Activated CD4-positive, alpha-beta memory T cell treated with anti-CD3 and anti-CD28 coated beads, Interleukin-2, amount 10 ng/mL, durations not matched to agents 7 days and 5 days (primary cell): ENCODE measurements around the gene DDX6. TPM values are rescaled to one million over a fixed set of nuclear protein-coding genes. Genes with fewer than 3 reads are reported as not detected.
"Not testable (repeated sequence)": the region's sequence is repeated elsewhere in the genome, so short reads cannot be mapped to it uniquely, and the experiment has no call there.

Experiments used
- CTCF ChIA-PET: fragments of 350-600 bp; sonication (Branson Sonifier 250); formaldehyde crosslinking; loops from one replicate; lab custom pipeline; 2021; ENCODE audit warnings: antibody characterized with exemption, inconsistent platforms; lab: Charles Lee
- POLR2A ChIA-PET: fragments of 350-600 bp; sonication (Branson Sonifier 250); formaldehyde crosslinking; loops from one replicate; lab custom pipeline; 2021; ENCODE audit warnings: antibody characterized with exemption; lab: Charles Lee
- DNase-seq: peaks from one replicate; pipeline ENCODE4 v3.0.0-alpha.2; 2020
- H3K27ac Mint-ChIP-seq: one replicate; pipeline ENCODE4 v1.8.0; 2021; ENCODE audit warnings: mild to moderate bottlenecking, mixed read lengths
- H3K27me3 Mint-ChIP-seq: one replicate; pipeline ENCODE4 v1.8.0; 2021; ENCODE audit warnings: mixed read lengths
- H3K36me3 Mint-ChIP-seq: one replicate; pipeline ENCODE4 v1.8.0; 2021; ENCODE audit warnings: low read depth, mixed read lengths
- H3K4me1 Mint-ChIP-seq: one replicate; pipeline ENCODE4 v1.8.0; 2021; ENCODE audit warnings: mixed read lengths
- H3K4me3 Mint-ChIP-seq: one replicate; pipeline ENCODE4 v1.8.0; 2021; ENCODE audit warnings: mild to moderate bottlenecking, mixed read lengths
- H3K9me3 Mint-ChIP-seq: one replicate; pipeline ENCODE4 v1.8.0; 2021; ENCODE audit warnings: mixed read lengths
- total RNA-seq, 2 experiments: library from RNA; stranded (reverse); gene quantifications; one replicate each; pipeline ENCODE4 v1.2.3, GENCODE V29; 2021

The DDX6 gene
- total RNA-seq, 2 experiments from 2014 or later, result 154 to 155 TPM

DNA sequence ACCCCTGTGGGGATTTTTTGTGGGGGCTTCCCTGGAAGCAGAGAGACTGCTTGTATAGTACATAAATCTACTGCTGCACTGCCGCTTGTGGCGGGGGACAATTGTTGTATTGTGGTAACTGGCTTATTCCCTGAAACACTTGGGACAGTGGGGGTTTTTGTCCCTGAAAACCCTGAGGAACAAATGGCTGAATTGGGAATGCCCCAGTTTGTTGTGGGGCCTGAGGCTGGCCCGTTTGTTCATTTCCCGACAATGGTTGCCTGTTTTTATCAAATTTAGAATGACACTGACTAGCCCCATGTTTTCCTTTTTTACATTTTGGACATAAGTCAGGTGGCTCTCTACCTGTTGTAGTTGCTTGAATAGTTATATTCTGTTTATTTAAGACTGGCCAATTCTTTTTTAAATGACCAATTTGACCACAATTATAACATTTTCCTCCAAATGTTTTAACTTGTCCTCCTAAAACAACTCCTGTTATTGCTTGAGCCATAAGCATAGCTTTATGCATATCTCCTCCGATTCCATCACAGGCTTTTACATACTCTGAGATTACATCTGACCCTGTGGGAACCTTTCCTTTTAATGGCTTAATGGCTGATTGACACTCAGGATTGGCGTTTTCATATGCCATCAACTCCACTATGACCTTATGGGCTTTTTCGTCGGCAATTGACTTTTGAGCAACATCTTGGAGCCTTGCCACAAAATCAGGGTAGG is 63.8 kb downstream of the DDX6 start:
- POLR2A ChIA-PET, H3K4me1 Mint-ChIP-seq, H3K27ac Mint-ChIP-seq, CTCF ChIA-PET, H3K36me3 Mint-ChIP-seq, H3K9me3 Mint-ChIP-seq, DNase-seq, H3K4me3 Mint-ChIP-seq: not testable (repeated sequence)
- peaks cover 11% of the 10 kb centered on the region for H3K27me3 Mint-ChIP-seq

DNA sequence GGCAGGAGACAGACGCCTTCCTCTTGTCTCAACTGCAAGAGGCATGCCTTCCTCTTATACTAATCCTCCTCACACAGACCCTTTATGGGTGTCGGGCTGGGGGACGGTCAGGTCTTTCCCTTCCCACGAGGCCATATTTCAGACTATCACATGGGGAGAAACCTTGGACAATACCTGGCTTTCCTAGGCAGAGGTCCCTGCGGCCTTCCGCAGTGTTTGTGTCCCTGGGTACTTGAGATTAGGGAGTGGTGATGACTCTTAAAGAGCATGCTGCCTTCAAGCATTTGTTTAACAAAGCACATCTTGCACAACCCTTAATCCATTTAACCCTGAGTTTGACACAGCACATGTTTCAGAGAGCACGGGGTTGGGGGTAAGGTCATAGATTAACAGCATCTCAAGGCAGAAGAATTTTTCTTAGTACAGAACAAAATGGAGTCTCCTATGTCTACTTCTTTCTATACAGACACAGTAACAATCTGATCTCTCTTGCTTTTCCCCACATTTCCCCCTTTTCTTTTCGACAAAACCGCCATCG is 69.4 kb downstream of the DDX6 start:
- H3K9me3 Mint-ChIP-seq, H3K4me3 Mint-ChIP-seq, CTCF ChIA-PET, H3K27me3 Mint-ChIP-seq, DNase-seq, H3K4me1 Mint-ChIP-seq, H3K36me3 Mint-ChIP-seq, POLR2A ChIA-PET, H3K27ac Mint-ChIP-seq: not testable (repeated sequence)

DNA sequence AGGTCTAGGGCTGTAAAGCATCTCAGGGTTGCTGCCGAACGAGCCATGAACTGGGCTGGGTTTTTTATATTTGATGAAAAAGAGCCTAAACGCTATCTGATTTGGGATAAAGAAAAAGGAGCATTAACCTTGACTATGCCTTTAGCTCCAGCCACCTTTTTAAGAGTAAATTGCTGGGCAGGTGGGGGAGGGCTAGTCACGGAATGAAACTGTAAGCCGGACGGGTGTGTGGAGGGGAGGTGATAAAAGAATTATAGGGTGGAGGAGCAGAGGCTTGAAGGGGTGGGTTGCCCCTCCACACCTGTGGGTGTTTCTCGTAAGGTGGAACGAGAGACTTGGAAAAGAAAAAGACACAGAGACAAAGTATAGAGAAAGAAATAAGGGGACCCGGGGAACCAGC is 70.2 kb downstream of the DDX6 start:
- POLR2A ChIA-PET, H3K27me3 Mint-ChIP-seq: not testable (repeated sequence)

DNA sequence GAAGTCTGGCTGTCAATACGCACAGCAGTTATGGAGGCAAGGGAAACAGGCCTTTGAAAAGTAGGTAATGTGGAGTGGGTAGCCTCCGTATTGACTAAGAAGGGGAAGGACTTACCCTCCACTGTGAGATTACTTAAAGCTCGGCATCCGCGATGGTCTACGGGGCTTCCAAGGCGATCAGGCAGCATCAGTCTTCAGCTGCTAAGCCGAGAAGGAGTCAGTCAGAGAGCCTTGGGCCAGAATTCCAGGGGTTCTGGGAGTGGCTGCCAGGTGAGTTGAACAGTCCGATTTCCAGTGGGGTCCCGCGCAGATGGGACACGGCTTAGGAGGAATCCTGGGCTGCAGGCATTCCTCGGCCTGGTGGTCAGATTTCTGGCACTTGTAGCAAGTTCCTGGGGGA is 70.9 kb downstream of the DDX6 start:
- H3K4me1 Mint-ChIP-seq, H3K27ac Mint-ChIP-seq, DNase-seq, H3K27me3 Mint-ChIP-seq, H3K9me3 Mint-ChIP-seq, POLR2A ChIA-PET, CTCF ChIA-PET, H3K36me3 Mint-ChIP-seq, H3K4me3 Mint-ChIP-seq: not testable (repeated sequence)

More for the DNA sequence above, 70.2 kb downstream of the DDX6 start:
- H3K27ac Mint-ChIP-seq, H3K9me3 Mint-ChIP-seq, DNase-seq, H3K36me3 Mint-ChIP-seq, H3K4me1 Mint-ChIP-seq, CTCF ChIA-PET, H3K4me3 Mint-ChIP-seq: not testable (repeated sequence)

GRCh38 chr11:118718562-118718961 is 72.4 kb downstream of the DDX6 start:
- H3K36me3 Mint-ChIP-seq, POLR2A ChIA-PET, CTCF ChIA-PET, H3K4me1 Mint-ChIP-seq, H3K4me3 Mint-ChIP-seq, H3K27ac Mint-ChIP-seq, H3K27me3 Mint-ChIP-seq, DNase-seq, H3K9me3 Mint-ChIP-seq: not testable (repeated sequence)

DNA sequence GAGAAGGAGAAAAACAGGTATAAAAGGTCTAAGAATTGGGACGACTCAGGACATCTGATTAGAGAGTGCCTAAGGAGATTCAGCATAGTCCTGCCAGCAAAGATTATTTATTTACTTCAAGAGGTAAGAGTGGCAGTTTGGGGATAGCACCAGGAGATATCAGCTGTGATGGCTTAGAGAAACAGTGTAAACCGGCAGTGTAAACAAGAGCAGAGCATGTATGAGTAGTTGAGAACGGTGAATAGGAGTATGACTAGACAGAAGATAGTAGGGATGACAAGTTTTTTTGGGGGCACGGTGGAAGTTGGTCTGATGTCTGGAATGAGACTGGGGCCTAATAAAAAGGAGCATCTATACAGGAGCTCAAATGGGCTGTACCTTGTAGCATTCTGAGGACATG is 73.2 kb downstream of the DDX6 start:
- CTCF ChIA-PET, H3K36me3 Mint-ChIP-seq, H3K4me1 Mint-ChIP-seq, H3K27me3 Mint-ChIP-seq, POLR2A ChIA-PET, H3K9me3 Mint-ChIP-seq, H3K4me3 Mint-ChIP-seq, H3K27ac Mint-ChIP-seq, DNase-seq: not testable (repeated sequence)

DNA sequence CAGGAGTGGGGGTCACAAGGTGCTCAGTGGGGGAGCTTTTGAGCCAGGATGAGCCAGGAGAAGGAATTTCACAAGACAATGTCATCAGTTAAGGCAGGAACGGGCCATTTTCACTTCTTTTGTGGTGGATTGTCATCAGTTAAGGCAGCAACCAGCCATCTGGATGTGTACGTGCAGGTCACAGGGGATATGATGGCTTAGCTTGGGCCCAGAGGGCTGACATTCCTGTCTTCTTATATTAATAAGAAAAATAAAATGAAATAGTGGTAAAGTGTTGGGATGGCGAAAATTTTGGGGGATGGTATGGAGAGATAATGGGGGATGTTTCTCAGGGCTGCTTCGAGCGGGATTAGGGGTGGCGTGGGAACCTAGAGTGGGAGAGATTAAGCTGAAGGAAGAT is 73.7 kb downstream of the DDX6 start:
- H3K27me3 Mint-ChIP-seq, H3K27ac Mint-ChIP-seq, DNase-seq, POLR2A ChIA-PET, H3K4me3 Mint-ChIP-seq, H3K9me3 Mint-ChIP-seq, H3K4me1 Mint-ChIP-seq, H3K36me3 Mint-ChIP-seq: not testable (repeated sequence)
- CTCF ChIA-PET, result interaction anchor here (0.6 to 0.7 kb wide), 2 partner anchors 22 to 23 kb away, joined by 3 read pairs; no protein-coding TSS in a partner anchor

DNA sequence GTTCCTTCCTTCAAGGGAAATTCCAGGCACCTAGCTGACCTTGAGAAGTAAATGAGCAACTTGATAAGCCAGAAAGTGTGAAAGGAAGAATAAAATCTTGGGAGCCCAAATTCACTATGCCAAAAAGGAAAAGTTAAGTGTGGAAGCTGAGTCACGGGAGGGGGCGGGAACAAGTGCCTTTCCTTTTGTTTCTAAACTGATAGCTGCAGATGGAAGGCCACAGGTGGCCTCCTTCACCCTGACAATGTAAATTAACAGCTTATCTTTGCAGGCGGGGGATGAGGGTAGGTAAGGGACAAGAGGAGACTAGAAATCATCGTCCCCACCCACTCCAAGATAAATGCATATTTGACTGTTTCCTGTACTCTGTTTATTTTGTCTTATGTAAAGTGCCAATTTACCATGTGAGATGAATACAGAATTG is 75.1 kb downstream of the DDX6 start:
- CTCF ChIA-PET, result no interaction called here
- H3K36me3 Mint-ChIP-seq, result no peaks in the 10 kb centered on the region
- DNase-seq, result no peak
- H3K27me3 Mint-ChIP-seq, result peaks cover 3% of the 10 kb centered on the region
- no peaks in the 10 kb centered on the region for H3K4me1 Mint-ChIP-seq
- no peak overlapping the region for H3K4me3 Mint-ChIP-seq
- POLR2A ChIA-PET, result no interaction called here
- no peaks in the 10 kb centered on the region for H3K9me3 Mint-ChIP-seq
- H3K27ac Mint-ChIP-seq, result no peak overlapping the region

GRCh38 chr11:118715245-118715831 is 75.6 kb downstream of the DDX6 start:
- no peak overlapping the region for H3K27ac Mint-ChIP-seq
- H3K9me3 Mint-ChIP-seq, result no peaks in the 10 kb centered on the region
- DNase-seq, result no peak
- CTCF ChIA-PET, result no interaction called here
- POLR2A ChIA-PET, result no interaction called here
- H3K4me3 Mint-ChIP-seq, result no peak overlapping the region
- H3K27me3 Mint-ChIP-seq, result peaks cover 2% of the 10 kb centered on the region
- no peaks in the 10 kb centered on the region for H3K36me3 Mint-ChIP-seq
- no peaks in the 10 kb centered on the region for H3K4me1 Mint-ChIP-seq

DNA sequence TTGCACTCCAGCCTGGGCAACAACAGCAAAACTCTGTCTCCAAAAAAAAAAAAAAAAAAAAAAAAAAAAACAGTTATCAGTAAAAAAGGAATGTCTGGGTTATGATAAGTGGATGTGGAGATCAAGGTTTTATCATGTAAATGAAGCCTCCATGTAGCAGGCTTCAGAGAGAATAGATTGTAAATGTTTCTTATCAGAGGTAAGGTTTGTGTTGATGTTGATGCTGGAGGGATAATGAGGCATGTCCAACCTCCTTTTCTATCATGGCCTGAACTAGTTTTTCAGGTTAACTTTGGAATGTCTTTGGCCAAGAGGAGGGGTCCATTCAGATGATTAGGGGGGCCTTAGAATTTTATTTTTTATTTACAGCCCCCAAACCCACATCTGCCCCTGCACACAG is 76.1 kb downstream of the DDX6 start:
- no peaks in the 10 kb centered on the region for H3K36me3 Mint-ChIP-seq
- H3K9me3 Mint-ChIP-seq, result no peaks in the 10 kb centered on the region
- H3K27ac Mint-ChIP-seq, result no peak overlapping the region
- H3K27me3 Mint-ChIP-seq, result no peaks in the 10 kb centered on the region
- H3K4me1 Mint-ChIP-seq, result no peaks in the 10 kb centered on the region
- ChIA-PET CTCF (no interaction called here), POLR2A (no interaction called here)
- no peak for DNase-seq
- H3K4me3 Mint-ChIP-seq, result no peak overlapping the region

DNA sequence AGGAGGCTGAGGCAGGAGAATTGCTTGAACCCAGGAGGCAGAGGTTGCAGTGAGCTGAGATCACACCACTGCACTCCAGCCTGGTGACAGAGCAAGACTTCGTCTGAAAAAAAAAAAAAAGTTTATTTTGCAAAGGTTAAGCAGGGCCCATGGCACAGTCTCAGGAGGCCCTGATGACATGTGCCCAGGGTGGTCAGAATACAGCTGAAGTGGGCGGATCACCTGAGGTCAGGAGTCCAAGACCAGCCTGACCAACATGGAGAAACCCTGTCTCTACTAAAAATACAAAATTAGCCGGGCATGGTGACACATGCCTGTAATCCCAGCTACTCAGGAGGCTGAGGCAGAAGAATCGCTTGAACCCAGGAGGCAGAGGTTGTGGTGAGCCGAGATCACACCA is 76.5 kb downstream of the DDX6 start:
- H3K4me3 Mint-ChIP-seq, POLR2A ChIA-PET, H3K4me1 Mint-ChIP-seq, H3K27ac Mint-ChIP-seq, H3K36me3 Mint-ChIP-seq, DNase-seq, H3K9me3 Mint-ChIP-seq, CTCF ChIA-PET, H3K27me3 Mint-ChIP-seq: not testable (repeated sequence)

DNA sequence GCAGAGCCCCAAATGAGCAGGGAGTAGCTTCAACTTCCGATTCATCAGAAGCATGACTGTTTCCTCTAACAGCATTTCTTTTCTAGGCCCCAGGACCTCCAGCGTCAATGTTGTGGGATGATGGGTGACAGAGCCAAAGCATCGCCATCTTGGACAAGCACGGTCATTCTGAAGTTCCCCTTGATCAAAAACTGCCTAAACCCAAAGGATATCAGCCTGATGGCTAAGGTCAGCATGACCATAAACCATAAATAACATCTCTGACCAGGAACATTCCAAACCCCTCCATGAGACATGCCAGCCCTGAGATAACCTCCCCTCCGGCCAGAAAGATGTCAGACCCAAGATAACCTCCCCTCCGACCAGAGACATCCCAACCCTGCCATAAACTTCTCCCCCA is 82.7 kb downstream of the DDX6 start:
- no peak for DNase-seq
- ChIA-PET POLR2A (no interaction called here), CTCF (interaction anchor here (1.7 kb wide), 1 partner anchor 18 kb away, joined by 4 read pairs; no protein-coding TSS in a partner anchor)
- H3K36me3 Mint-ChIP-seq, result no peaks in the 10 kb centered on the region
- H3K27me3 Mint-ChIP-seq, result peaks cover 10% of the 10 kb centered on the region
- H3K4me1 Mint-ChIP-seq, result peaks cover 17% of the 10 kb centered on the region
- H3K9me3 Mint-ChIP-seq, result no peaks in the 10 kb centered on the region
- no peak overlapping the region for H3K27ac Mint-ChIP-seq
- H3K4me3 Mint-ChIP-seq, result no peak overlapping the region

DNA sequence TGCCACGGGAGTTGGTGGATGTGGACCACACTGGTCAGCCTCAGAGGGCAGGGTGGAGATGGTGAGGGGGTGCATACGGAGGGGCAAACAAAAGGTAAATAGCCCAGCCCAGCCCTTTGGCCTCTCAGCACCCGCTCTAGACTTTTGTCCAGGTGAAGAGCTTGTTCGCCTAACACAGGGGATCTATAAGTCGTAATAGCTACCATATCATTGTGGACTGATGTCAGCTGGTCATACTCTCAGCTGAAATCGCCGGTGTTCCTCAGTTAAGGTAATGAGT is 84.5 kb downstream of the DDX6 start:
- CTCF ChIA-PET, result interaction anchor here (0.9 kb wide), 1 partner anchor 17 kb away, joined by 4 read pairs; no protein-coding TSS in a partner anchor
- Mint-ChIP-seq H3K9me3 (no peaks in the 10 kb centered on the region), H3K36me3 (no peaks in the 10 kb centered on the region), H3K27me3 (peaks cover 10% of the 10 kb centered on the region), H3K4me3 (no peak overlapping the region), H3K4me1 (peaks cover 17% of the 10 kb centered on the region), H3K27ac (no peak overlapping the region)
- no peak for DNase-seq
- POLR2A ChIA-PET, result no interaction called here
